T-helper 2 cell treated with Interferon-gamma antibody and Interleukin-4, amounts not matched to agents 5 μg/mL and 100 μg/mL, for 36 hours (primary cell): ENCODE measurements around the gene RNF4.

ENCODE experiments used
- DNase-seq: peaks from one replicate; pipeline ENCODE4 v3.0.0; 2021; ENCODE audit warnings: low spot score
- H3K27ac Mint-ChIP-seq: one replicate; pipeline ENCODE4 v1.8.0; 2021; ENCODE audit warnings: mild to moderate bottlenecking, mixed read lengths
- H3K27me3 Mint-ChIP-seq: one replicate; pipeline ENCODE4 v1.8.0; 2021; ENCODE audit warnings: low read depth, mixed read lengths
- H3K36me3 Mint-ChIP-seq: one replicate; pipeline ENCODE4 v1.8.0; 2021; ENCODE audit warnings: low read depth, mixed read lengths
- H3K4me1 Mint-ChIP-seq: one replicate; pipeline ENCODE4 v1.8.0; 2021; ENCODE audit warnings: low read depth, mixed read lengths
- H3K4me3 Mint-ChIP-seq: one replicate; pipeline ENCODE4 v1.8.0; 2022; ENCODE audit warnings: mild to moderate bottlenecking, moderate library complexity, mixed read lengths
- H3K9me3 Mint-ChIP-seq: one replicate; pipeline ENCODE4 v1.8.0; 2021; ENCODE audit warnings: mixed read lengths

Gene RNF4

DNA sequence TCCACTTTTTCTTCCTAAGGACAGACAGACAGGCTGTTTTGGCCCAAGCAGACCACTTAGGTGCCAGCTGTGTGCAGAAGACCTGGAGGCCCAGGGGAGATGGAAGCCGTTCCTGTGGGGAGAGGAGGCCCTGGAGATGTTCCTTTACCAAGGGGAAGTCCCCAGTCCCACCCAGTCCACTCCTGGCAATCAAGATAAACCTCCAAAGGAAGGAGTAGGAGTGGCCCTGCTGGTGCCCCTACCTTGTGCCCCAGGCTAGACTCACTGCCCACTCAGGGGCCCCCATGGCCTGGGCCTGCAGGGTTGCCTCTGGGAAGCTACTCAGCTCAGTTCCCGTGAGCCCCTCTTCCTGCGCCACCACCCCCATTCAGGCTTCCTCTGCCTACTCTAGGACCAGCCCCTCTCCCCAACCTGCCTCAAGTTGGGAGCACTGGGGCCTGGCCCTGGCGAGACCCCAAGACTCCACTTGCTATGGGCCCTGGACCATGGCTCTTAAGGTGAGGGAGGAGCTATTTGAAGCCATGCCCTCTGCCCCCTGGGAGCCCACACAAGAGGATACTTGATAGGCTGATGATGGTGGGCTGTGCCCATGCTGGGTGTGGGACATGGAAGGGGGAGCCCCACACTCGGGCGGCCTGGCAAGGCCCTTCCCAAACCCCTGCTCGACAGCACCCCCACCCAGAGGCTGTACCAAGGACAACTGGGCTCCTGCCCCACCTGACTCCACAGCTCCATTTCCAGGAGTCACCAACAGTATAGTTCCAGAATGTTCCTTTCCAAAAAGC is 24.8 kb upstream of the RNF4 start:
- no peaks in the 10 kb centered on the region for H3K9me3 Mint-ChIP-seq
- peaks cover 4% of the 10 kb centered on the region for H3K4me1 Mint-ChIP-seq
- no peak overlapping the region for H3K27ac Mint-ChIP-seq
- H3K27me3 Mint-ChIP-seq, result no peaks in the 10 kb centered on the region
- DNase-seq, result no peak
- H3K4me3 Mint-ChIP-seq, result no peak overlapping the region
- no peaks in the 10 kb centered on the region for H3K36me3 Mint-ChIP-seq

DNA sequence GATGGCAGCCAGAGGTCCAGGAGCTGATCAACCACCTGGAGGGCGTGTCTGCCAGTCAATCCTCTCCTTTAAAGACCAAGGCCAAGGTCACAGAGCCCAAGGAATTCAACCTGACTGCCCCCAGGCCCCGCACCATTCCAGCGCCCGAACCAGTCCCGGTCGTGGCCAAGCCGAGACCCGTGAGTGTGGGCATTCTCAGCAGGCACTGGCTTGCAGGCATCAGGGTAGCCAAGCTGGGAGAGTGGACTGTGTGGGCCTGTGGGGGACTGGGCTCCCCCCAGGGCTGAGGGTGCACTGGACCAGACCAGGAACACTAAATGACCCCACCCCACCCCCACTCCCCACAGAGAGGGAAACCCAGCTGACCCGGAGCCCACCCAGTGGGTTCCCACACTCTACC is 23.8 kb upstream of the RNF4 start:
- Mint-ChIP-seq H3K4me1 (peaks cover 4% of the 10 kb centered on the region), H3K9me3 (no peaks in the 10 kb centered on the region), H3K36me3 (no peaks in the 10 kb centered on the region), H3K27ac (no peak overlapping the region), H3K27me3 (no peaks in the 10 kb centered on the region), H3K4me3 (no peak overlapping the region)
- DNase-seq, result no peak

DNA sequence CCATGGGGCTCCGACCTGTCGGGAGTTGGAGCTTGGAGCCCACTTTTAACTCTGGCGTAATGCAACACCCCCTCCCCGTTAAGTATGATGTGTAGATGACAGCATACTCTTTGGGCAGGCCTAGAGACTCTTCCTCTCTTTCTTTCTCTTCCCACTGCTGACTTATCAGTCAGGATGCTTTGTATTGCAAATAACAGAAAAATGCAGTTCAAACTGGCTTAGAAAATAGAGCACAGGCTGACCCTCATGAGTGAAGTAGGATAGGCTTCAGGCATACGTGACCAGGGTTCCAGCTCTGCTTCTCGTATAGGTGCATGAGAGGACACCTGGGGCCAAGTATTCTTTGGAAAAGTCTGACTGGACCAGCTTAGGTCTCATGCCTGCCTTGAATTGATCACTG is 23.3 kb upstream of the RNF4 start:
- Mint-ChIP-seq H3K36me3 (no peaks in the 10 kb centered on the region), H3K27ac (no peak overlapping the region), H3K4me1 (peaks cover 4% of the 10 kb centered on the region), H3K9me3 (no peaks in the 10 kb centered on the region), H3K27me3 (no peaks in the 10 kb centered on the region), H3K4me3 (no peak overlapping the region)
- DNase-seq, result no peak

DNA sequence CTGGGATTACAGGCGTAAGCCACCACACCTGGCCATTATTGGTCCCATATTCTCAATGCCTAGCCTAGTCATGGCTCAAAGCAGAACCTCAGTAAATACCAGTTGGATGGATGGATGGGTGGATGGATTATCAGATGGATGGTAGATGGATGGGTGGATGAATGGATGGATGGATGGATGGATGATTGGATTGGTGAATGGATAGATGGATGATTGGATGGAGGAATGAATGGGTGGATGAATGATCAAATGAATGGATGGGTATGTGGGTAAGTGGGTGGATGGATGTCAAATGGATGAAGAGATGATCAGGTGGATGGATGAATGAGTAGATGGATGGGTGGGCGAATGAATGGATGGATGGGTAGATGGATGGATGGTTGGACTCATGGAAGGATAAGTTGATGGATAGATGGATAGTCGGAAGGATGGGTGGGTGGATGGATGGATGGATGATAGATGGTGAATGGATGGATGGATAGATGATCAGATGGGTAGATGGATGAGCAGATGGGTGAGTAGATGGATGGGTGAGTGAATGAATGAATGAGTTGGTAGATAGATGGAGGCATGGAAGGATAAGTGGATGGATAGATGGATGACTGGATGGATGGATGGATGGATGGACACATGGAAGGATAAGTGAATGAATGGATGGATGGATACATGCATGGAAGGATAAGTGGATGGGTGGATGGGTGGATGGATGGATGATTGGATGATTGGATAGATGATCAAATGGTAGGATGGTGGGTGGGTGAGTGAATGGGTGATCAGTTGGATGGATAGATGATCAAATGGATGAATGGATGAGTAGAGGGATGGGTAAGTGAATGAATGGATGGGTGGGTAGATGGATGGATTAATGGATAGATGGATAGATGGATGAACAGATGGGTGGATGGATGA is 22.0 kb upstream of the RNF4 start:
- Mint-ChIP-seq H3K27me3 (no peaks in the 10 kb centered on the region), H3K9me3 (no peaks in the 10 kb centered on the region), H3K27ac (no peak overlapping the region), H3K4me3 (no peak overlapping the region), H3K4me1 (no peaks in the 10 kb centered on the region), H3K36me3 (no peaks in the 10 kb centered on the region)
- DNase-seq, result no peak

DNA sequence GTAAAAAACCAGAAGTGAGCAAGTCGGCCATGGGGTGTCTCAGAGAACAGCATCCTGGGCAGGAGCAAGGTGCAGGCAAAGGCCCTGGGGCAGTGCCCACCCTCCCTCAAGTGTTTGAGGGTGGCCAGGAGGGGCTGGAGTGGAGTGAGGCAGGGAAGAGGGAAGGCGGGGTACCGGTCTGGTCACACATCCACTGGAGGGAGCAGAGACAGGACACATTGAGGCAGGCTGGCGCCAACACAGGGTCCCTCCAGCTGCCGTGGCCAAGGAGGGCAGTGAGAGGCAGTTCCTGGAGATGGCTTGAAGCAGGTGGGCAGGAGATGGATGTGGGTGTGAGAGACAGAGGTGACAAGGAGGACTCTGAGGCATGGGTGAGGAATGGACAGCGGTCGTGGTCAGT is 20.3 kb upstream of the RNF4 start:
- H3K4me3 Mint-ChIP-seq, result no peak overlapping the region
- DNase-seq, result no peak
- H3K4me1 Mint-ChIP-seq, result no peaks in the 10 kb centered on the region
- H3K27ac Mint-ChIP-seq, result no peak overlapping the region
- no peaks in the 10 kb centered on the region for H3K36me3 Mint-ChIP-seq
- no peaks in the 10 kb centered on the region for H3K27me3 Mint-ChIP-seq
- H3K9me3 Mint-ChIP-seq, result no peaks in the 10 kb centered on the region

DNA sequence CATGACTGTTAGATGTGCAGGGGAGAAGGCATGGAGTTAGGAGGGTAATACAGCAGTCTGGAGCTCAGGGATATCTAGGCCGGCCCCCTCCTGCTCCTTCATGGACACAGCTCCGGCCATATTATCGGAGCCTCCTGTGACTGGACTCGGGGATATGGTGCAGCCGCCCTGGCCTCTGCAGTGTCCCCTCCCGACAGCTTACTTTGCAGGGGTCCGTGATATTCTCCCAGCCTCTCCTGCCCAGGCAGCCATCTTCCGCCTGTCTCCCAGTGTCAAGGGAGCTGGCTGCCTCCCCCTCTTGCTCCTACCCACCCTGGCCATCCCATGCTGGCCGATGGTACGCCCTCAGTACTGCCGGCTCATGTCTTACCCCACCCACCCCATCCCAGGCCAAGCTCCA is 19.9 kb upstream of the RNF4 start:
- no peak for DNase-seq
- Mint-ChIP-seq H3K27me3 (no peaks in the 10 kb centered on the region), H3K9me3 (no peaks in the 10 kb centered on the region), H3K4me3 (no peak overlapping the region), H3K4me1 (no peaks in the 10 kb centered on the region), H3K36me3 (no peaks in the 10 kb centered on the region), H3K27ac (no peak overlapping the region)

DNA sequence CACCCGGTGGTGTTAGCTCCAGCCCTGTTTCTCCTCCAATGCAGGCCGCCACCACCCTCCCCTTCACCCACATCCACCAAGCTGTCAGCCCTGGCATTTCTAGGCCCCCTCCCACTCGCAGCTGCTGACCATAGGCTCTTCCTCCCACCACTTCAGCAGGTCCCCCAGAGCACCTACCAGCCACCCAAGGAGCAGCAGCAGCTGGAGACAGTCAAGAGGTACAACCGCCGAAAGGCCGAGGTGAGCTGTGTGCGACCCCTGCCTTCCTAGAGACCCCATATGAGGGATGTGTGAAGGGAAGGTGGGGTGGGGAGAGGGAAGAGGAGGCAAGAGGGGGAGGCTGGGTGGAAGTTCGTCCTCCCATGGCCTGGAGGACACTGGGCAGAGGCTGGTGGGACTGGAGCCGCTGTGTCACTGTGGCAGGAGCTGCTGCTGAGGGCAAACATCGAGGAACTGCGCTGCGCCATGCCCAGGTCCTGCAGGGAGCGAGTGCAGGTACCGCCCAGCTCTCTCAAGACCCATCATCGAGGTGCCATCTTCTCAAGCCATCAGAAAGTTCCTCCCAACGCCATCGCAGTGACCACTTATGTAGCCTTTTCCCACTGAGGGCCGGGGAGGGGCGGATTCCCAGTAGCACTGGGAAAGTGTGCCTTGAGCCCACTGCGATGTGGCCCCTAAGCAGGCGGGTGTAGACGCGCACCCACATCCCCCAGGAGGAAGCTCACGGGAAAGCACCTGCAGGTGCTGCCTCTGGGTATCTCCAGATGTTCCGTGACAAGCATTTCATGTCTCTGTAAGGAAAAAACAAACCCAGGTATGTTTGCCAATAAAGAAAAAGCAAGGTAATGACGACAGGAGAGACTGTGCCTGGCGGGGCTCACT is 19.2 kb upstream of the RNF4 start:
- no peak overlapping the region for H3K4me3 Mint-ChIP-seq
- no peak for DNase-seq
- no peaks in the 10 kb centered on the region for H3K4me1 Mint-ChIP-seq
- no peaks in the 10 kb centered on the region for H3K27me3 Mint-ChIP-seq
- no peaks in the 10 kb centered on the region for H3K36me3 Mint-ChIP-seq
- no peaks in the 10 kb centered on the region for H3K9me3 Mint-ChIP-seq
- H3K27ac Mint-ChIP-seq, result no peak overlapping the region

DNA sequence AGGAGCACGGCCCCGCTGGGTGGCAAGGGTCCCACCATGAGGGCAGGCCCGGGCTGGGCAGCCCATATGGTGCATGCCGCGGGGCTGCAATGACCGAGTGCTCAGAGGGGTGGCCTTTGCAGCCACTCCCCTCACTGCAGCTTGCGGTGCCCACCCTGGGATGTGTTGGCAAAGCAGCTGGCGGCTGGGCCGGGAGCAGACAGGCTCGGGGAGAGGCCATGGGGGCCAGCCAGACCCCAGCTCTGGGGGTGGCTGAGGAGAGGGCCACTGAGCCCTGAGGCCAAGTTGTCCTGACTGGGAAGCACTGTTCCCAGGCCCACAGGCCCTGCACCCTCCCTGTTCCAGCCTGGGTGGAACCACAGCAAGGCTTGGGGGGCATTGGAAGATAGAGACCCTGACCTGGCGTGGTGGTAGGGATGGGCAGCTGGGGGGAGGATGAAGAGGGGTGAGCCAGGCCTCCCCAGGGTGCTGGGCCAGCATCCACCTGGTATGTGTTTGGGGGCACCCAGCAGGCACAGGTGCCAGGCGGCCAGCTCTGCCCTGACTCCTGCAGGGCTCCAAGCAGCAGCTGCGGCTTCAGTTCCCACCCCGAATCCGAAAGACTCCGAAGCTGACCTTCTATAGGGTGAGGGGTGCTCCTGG is 18.4 kb upstream of the RNF4 start:
- Mint-ChIP-seq H3K4me1 (no peaks in the 10 kb centered on the region), H3K27me3 (no peaks in the 10 kb centered on the region), H3K36me3 (no peaks in the 10 kb centered on the region), H3K9me3 (no peaks in the 10 kb centered on the region), H3K4me3 (no peak overlapping the region), H3K27ac (no peak overlapping the region)
- DNase-seq, result no peak

DNA sequence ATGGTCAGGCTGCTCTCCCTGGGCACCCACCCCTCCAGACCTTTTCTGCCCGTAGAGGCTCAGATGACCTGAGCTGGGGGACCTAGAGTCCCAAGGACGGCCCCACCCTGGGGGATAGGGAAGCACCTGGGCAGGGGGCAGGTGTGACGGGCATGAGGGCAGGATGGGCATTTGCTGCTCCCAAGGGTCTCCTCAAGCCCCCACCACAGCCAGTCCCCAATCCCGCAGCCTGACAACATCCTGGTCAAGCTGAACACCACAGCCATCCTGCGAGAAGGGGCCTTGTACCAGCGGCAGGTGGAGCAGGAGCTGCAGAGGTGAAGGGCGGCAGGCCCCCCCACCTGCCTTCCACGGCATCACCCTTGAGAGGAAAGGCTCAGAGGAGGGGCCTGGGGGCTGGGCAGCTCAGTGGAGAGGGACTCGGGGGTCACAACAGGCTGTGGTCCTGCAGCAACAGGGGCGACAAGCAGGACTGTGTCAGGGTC is 17.8 kb upstream of the RNF4 start:
- Mint-ChIP-seq H3K9me3 (no peaks in the 10 kb centered on the region), H3K27me3 (no peaks in the 10 kb centered on the region), H3K4me1 (no peaks in the 10 kb centered on the region), H3K36me3 (no peaks in the 10 kb centered on the region), H3K4me3 (no peak overlapping the region), H3K27ac (no peak overlapping the region)
- no peak for DNase-seq

DNA sequence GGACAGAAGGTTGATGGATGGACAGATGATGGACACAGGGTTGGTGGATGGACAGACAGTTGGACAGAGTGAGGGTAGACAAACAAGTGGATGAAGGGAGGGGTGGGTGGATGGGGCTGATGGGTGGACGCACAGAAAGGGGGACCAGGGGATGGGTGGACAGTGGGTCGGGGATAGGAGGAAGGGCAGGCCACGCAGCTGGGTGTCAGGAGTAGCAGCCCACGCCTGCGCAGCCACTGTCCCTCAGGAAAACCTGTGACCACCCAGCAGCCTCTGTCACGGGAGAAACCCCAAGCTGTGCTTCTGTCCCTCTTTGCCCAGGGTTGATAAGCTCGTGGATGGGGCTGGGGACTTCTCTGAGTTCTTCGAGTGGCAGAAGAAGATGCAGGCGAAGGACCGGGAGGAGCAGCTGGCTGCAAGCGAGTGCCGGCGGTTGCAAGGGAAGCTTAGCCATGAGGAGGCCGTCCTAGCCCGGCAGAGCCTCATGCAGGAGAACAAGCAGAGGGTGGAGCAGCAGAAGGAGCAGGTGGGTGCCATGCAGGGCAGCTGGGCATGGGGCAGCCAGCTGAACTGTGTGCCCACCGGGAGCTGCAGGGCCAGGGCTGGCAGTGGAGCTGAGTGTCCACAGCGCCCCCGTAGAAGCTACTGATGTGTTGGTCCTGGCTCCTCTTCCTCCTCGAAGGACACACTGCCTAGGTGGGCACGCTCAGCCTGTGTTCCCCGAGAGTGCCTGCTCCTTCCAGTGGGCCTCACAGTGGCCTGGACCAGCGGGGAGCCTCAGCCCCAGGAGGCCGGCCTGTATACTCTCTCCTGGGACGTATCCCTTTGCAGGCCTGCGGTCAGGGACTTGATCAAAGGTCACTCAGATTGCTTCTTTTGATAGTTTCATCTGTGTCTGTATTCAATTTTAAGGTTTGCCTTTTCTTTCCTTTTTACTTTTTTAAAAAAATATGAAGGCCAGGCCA is 16.8 kb upstream of the RNF4 start:
- no peak for DNase-seq
- Mint-ChIP-seq H3K27me3 (no peaks in the 10 kb centered on the region), H3K4me3 (no peak overlapping the region), H3K36me3 (no peaks in the 10 kb centered on the region), H3K9me3 (no peaks in the 10 kb centered on the region), H3K4me1 (no peaks in the 10 kb centered on the region), H3K27ac (no peak overlapping the region)

DNA sequence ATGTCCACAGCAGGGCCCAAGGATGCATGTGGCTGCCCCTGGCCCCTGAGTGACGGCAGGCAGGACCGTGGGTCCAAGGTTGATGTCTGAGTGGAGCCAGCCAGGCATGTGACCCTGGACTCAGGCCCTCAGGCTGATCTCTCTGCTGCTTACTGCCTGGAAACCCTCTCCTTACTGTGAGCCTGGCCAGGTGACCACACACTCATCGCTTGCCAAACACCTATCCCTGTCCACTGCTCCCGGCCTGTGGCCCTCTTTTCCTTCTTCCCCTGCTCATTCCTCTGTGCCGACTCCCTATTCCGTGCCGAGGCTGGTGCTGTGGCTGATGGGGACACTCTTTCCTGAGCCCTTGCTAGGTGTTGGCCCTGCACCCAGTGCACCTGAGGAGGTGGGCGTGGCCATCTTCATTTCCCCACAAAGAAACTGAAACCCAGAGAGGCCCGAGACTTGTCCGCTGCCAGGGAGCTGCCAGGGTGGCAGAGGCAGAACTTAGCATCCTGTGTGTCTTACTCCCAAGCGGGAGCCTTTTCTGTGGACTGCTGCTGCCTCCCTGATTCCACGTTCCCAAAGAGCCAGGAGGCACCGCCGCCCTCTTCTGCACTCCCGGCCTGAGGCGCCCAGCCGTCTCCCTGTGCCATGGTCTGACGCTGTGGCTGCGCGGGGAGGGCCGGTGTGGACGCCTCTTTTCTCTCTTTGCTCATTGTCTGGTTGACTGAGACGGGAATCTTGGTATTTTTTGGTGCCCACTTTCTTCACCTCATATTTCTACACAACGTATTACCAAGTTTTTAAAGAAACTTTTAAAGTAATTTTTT is 11.2 kb upstream of the RNF4 start:
- H3K4me1 Mint-ChIP-seq, result peaks cover 6% of the 10 kb centered on the region

More for the DNA sequence above, 11.2 kb upstream of the RNF4 start:
- Mint-ChIP-seq H3K27me3 (peaks cover 15% of the 10 kb centered on the region), H3K36me3 (no peaks in the 10 kb centered on the region), H3K9me3 (no peaks in the 10 kb centered on the region), H3K27ac (no peak overlapping the region), H3K4me3 (no peak overlapping the region)
- no peak for DNase-seq
